ENCODE measurements around the gene EPM2AIP1.
"Not testable (repeated sequence)": the region's sequence is repeated elsewhere in the genome, so short reads cannot be mapped to it uniquely, and the experiment has no call there.

EPM2AIP1 gene

DNA sequence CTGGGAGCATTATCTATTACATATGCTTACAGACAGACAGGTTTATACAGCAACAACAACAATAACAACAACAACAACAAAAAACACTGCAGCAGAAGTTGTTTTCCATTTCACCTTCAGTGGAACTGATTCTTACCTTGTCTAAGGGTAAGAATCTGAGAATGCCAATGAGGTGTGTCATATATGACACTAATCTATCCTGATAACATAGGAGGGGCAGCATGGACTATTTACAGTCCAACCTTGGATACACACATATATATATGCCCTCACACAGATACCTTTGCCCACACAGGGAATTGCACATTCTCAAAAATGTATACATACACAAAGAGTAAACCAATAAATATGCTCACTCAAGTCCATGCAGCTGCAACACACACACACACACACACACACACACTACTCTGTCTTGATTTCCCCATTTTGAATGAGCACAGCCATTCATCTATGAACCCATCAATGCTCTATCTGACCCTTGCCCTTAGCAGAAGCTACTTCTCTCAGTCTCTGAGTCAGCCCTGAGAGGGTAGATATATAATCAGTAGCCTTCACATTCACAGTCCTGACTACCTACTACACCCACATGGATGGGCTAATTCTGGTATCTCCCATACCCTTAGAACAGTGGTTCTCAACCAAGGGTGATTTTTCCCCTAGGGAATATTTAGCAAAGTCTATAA is 38.3 kb downstream of the EPM2AIP1 start:
- DNase-seq (ENCODE audit: low spot score) = no peak

GRCh38 chr3:36947814-36948213 is 45.1 kb downstream of the EPM2AIP1 start:
- DNase-seq (ENCODE audit: low spot score) = not testable (repeated sequence)

GRCh38 chr3:36945333-36945980 is 47.5 kb downstream of the EPM2AIP1 start:
- DNase-seq (ENCODE audit: low spot score) = no peak

DNA sequence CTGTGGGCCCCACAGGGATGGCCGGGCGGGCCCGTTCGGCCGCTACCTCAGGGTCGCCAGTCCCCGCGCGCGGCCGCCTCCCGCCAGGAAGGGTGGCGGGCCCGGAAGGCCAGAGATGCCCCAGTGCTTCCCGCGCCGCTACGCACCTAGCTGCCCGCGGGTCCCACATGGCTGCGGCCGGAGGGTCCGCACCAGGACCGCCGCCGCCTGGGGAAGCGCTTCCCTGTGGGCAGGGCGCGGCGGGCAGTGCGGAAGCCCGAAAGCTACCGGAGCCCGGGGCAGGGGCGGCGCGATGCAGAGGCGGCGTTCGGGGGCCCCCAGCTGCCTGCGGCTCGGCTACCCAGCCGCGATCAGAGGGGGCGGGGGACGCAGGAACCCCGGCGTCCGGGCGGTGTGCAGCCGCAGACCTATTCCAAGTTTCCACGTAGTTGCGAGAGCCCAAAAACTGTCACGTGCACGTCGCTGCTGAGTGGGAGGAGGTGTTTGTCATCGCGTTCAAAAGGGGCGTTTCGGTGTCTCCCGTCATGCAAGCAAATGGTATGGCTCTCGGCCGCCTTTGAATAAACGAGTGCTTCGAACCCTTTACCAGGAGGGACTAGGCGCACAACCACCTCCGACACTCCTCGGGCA is 48.2 kb downstream of the EPM2AIP1 start, which contains the start of gene TRANK1:
TRANK1 (minus strand) TSS at position 414 of the 630 bp plus-strand sequence; CDS start at position 169, 245 bp downstream.
- DNase-seq (ENCODE audit: low spot score) = peak; percentile 80

- no peak for DNase-seq (ENCODE audit: low spot score)
Measured at GRCh38 chr3:36944012-36944640, 48.8 kb downstream of the EPM2AIP1 start.

DNA sequence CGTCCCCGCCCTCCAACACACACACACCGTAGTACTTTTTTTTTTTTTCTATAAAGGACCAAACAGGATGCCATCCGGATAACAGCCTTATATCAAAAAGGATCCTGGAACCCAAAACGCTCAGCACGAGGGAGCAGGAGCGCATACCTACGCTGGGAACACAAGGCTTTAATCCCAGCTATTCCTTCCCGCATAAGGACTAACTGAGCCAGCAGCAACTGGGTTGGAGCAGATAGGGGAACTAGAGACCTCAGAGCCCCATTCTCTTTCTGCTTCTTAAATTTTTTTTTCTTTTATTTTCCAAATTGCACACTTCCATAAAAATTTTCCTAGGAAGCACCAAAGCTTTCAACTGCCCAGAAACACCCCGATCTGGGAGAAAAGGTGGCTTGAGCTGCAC is 49.3 kb downstream of the EPM2AIP1 start:
- no peak for DNase-seq (ENCODE audit: low spot score)

GRCh38 chr3:36942638-36943248 is 50.2 kb downstream of the EPM2AIP1 start:
- no peak for DNase-seq (ENCODE audit: low spot score)

DNA sequence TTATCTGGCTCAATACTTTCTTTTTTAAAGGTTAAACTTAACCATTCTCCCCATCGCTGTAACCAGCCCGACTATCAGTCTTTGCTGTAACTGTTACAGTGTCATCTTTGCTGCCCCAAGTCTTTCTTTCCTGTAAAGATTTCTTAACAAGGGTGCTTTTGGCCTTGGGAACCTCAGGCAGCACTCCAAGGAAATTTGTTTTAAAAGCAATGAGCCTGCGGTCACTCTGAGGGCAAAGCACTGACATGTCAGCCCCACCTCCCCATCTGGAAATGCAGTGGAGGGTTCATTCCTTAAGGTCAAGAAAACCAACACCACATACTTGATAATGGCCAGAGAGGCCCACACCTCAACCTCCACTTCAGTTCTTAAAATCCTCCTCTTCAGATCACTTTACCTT is 51.3 kb downstream of the EPM2AIP1 start:
- no peak for DNase-seq (ENCODE audit: low spot score)

DNA sequence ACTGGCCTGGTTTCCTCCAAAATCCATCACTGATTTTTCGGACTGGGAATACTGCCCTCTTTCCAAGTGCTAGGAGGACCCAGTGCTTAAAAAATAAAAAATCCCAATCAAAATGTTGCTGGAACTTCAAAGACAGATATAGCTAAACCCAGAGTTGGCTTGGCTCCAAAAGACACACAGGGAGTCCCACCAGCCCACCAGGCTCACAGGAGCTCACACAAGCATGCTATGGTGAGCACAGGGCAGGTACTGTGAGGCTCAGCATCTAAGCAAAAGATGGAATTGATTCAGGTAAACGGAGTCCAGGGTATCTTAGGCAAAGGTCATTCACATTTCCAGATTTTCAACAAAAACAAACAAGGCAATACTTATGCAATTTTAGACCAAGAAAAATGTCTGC is 51.8 kb downstream of the EPM2AIP1 start:
- DNase-seq (ENCODE audit: low spot score) = no peak

DNA sequence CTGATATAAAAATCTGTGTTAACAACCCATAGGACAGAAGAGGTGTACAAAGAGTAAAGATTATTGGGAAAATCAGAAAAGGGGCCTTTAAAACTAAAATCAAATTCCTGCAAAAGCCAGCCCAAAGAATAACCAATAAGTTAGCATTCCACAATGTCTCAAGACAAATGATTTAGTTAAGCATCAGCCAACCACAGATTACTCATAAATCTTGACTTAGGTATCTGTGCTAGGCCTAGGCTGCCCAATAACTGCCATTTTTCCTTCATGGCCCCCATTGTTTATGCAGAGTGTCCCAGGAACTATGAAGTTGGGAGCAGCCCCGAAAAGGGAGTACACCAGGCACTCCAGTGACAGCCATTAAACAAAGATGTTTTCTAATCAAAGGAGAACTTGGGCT is 55.4 kb downstream of the EPM2AIP1 start:
- DNase-seq (ENCODE audit: low spot score) = no peak

All from CD4-positive, alpha-beta T cell treated with Interleukin-15 for 4 hours (primary cell).